Kidney capillary endothelial cell (primary cell): ENCODE data around the gene NOC3L.
A peak's percentile ranks its signal among the peaks of the same experiment; 100 is the strongest.
"Not testable (repeated sequence)": the region's sequence is repeated elsewhere in the genome, so short reads cannot be mapped to it uniquely, and the experiment has no call there.

Experiments used
- DNase-seq: peaks from one replicate; pipeline ENCODE4 v3.0.0-alpha.2; 2018; ENCODE audit warnings: low spot score

Gene NOC3L

DNA sequence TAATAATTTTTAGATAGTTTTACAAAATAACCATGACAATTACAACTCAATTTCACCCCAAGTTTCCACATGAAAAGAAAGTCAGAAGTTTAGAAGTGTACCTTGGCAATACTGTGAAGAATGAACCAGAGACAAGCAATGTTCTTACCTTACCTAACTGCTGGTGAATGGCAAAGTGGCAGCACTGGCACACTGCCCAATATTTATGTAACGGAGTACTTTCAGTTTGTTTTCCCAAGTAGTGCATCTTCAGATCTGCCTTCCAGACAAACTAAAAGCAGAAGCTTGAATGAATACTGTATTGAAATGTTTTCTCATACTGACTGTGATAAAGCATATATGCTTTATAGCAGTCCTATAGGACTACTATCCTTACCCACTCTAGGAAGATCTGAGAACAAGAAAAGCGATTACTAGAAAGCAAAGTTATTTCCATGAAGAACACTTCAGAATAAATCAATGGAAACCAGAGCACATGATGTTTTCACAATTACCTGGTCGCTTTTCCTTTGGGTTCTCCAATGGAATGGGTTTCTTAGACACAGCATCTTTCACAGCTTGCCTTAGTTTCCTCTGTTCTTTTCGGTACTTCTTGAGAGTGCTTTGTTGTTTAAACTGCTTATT lies 1.5 kb downstream of the NOC3L start:
- no peak for DNase-seq

DNA sequence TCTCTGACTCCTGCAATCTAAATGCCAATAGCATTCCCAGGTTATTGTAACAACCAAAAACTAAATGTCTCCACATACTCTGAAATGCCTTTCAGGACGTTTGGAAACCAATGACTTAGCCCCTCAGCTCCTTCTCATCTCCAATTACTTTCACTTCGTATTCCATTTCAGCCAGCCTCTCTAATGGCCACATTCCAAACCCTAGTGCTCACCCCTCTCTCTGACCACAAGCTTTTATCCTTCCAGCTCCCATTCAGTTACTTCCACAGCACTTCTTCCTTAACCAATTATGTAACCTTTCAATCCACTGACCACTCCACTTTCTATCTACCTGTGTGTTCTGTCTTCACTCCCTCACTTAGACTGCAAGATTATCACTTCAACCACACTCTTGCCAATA lies 4.3 kb downstream of the NOC3L start:
- DNase-seq: no peak

DNA sequence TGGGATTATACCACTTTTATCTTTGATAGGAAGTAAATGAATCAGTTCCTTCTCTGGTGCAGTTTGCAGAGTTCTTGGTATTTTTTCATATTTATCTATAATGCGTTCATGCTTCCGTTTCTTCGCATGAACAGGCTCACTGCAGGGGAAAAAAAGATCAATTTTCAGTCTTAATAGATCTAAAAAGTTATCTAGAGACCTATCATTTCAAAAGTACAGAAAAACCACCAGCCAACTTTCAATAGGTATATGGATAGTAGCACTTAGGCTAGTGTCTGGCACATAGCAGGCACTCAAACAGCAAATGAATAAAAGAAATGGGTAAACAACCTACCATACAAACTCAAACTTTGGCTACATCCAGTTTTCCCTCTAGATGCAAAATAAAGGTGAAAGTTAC lies 5.5 kb downstream of the NOC3L start:
- DNase-seq: no peak

DNA sequence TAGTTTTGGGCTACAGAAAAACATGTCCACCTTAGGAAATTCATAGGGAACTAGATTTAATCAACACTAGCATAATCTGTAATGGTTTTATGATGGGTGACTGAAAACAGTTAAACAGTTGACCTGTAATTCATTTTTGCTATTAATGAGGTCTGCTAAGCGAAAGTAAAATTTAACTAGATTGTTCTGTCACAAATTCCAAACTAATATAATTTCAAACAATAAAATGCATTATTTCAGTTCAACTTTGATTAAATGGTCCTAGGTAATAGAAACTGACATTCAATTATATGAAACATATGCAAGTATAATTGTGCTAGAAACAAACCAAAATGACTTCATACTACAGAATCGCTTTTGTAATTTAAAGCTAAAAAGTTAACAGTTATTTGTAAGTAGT lies 6.9 kb downstream of the NOC3L start:
- DNase-seq: no peak

DNA sequence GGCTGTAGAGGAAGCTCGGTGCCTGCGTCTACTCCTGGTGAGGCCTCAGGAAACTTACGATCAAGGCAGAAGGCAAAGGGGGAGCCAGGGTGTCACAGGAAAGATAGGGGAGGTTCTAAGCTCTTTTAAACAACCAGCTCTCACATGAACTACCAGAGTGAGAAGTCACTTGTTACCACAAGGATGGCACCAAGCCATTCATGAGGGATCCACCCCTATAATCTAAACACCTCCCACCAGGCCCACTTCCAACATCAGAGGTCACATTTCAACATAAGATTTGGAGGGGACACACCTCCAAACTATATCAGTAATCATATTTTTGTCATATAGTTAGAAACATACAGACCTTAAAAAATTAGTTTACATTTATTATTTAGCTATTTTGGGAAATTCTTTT lies 9.4 kb downstream of the NOC3L start:
- DNase-seq: no peak

DNA sequence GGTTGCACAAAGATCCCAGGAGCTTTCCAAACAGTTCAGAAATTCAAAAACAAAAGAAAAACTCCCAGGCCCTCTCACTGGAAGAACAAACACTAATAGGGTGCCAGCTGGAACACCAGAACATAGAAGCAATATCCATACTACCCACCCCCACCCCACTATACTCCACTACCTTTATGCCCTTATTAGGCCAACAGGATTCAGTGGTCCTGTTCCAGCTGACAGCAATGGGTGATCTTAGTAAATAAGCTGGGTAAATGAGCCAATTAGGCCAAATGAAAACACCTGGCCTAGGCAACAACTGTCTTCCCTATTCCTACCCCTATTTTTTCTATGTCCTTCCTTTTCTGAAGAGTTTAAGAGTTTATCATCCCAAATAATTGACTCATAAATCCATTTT lies 11.7 kb downstream of the NOC3L start:
- DNase-seq: no peak

DNA sequence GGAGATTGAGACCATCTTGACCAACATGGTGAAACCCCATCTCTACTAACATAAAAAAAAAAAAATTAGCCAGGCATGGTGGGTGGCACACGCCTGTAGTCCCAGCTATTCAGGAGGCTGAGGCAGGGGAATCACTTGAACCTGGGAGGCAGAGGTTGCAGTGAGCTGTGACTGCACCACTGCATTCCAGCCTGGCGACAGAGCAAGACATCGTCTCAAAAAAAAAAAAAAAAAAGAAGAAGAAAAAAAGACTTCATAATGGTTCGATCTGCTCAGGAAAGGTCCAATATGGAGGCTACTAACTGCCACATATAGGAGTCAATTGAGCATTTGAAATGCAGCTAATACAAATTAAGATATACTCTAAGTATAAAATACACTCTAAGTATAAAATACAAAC lies 12.2 kb downstream of the NOC3L start:
- not testable (repeated sequence) for DNase-seq

DNA sequence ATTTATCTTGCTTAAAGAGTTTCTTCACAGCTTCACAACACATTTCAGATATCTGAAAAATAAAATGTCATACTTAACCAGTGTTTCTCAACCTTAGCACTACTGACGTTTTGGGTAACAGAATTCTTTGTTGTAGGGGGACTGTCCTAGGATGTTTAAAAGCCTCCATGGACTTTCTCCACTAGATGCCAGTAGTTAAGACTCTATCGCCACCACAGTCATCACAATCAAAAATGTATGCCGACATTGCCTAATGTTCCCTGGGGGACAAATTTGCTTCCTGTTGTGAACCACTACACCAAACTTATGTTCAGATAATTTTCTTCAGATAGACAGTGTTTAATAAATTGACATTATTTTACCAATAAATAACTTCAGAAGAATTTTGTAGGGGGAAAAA lies 13.4 kb downstream of the NOC3L start:
- DNase-seq: no peak

DNA sequence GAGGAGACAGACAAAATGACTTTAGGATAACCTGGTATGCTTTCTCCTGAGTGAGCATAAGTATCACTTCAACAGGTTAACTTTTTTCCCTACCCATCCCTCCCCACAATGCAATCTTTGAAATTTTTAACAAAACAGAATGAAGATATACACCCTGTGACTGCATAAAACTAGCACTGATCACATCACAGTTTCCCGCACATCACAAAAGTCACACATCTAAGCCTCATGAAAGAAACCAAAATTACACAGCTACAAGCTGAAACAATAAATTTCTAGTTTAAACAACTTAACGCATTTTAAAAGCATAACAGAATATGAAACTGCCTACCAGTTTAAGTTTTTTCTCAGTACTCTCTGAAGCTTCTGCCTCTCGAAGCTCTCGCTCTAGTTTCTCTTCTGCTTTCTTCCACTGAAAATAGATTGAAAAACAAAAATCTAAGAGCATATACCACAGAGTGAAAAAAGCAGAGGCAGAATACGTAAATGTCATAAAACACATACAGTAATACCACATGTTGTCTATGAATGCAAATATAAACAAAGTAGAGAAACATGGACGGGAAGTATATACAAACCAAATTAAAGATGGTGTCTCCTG lies 18.1 kb downstream of the NOC3L start:
- no peak for DNase-seq

DNA sequence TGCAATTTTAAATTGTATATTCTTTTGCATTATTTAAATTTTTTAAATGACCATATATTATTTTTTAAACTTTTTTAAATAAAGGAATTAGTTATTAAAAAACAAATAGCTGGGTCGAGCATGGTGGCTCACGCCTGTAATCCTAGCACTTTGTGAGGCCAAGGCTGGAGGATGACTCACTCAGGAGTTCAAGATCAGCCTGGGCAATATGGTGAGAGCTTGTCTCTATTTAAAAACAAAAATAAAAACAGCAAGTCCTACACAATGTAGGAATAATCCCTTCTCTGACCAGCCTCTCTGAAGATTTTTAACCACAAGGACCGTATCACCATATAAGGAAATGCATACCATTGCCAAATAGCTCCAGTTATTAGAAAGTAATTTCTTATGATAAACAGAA lies 19.6 kb downstream of the NOC3L start:
- no peak for DNase-seq

DNA sequence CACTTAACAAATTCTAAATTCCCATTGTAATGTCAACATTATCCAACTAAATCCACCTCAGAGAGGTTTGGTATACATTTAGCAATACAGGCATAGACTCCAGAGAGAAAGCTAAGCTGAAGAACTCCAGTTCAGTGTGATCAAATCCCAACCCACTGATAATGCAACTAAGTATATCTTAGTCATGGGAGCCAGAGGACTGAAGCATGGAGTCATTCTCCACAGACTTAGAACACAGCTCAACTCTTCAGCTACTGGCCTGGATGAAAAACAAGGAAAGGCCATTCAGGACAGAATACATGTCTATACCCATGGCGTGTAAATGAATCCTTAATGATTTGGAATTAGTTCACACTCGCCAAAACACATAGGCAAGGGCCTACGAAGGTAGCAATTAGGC lies 27.9 kb downstream of the NOC3L start:
- DNase-seq: no peak

DNA sequence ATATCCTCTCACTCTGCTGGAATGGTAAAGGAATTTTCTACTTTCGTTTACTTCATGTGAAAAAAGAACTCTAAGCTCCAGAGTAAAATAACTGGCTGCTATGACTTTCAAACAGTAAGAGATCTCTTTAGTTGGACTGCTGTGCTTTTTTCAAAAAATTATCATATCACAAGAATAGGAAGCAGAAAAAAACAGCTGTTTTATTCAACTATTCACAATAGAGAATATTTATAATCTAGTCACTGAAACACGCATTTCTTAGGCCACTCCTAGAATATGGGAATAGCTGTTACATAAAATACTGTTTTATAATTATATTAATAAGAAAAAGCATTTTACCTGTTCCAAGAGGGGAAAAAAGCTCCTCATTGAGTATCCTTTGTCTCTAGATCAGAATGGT lies 29.7 kb downstream of the NOC3L start:
- DNase-seq: no peak

DNA sequence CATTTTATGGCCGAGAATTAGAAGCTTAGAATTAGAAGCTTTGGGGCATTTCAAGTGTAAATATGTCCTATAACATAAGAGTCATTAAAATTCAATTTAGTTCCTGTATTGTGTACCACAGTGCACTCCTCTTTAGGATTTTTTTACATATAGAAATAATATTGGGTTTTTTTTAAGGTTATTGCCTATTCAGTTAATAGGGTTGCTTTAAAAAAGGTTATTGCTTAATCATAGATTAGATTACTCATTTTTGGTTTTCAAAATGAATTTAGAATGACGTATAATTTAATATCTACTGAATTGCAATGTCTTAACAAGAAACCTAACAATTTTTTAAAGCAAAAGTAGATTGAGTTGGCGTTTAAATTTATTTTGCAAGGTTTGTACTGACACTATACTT lies 34.1 kb downstream of the NOC3L start:
- DNase-seq: no peak

DNA sequence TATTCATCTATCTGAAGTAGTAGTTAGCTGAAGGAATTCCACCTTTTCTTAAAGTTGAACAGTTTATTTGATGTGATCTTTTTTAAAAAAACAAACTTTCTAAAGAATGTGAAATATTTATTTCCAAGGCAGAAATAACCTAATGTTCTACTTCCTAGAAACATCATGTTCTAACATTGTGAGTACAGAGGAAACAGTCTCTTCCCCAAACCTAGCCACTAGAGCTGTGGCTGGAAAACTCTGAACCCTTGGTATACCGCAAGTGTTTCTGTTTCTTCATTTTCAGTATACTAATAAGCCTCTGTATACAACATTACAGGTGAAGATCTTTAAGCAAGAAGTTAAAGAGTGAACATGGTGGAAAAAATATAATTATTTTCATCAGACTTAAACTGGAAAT lies 35.1 kb downstream of the NOC3L start:
- DNase-seq: no peak

DNA sequence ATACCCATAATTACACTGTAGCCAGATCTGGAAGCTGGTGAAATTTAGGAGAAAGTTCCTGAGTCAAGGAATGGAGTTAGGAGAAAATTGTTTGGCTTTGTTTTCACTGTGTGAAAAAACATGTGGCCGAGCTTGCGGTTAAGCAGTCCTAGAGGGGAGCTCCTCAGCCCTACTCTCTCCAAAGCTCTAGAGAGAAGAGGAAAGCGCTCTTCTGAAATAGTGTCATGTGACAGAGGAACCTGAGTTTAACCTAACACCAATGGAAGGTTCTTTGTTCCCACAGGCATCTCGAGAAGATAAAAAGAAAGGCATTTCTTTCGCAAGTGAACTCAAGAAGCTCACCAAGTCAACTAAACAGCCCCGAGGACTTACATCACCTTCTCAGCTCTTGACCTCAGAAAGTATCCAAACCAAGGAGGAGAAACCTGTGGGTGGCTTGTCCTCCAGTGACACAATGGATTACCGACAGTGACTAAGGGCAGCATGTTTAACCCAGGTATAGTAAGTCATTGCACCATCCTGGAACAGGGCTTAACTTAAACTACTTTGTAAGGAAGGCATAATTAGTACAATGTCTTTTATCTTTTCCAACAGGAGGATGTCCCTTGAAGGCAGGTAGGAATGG lies 38.0 kb downstream of the NOC3L start:
- DNase-seq: no peak

DNA sequence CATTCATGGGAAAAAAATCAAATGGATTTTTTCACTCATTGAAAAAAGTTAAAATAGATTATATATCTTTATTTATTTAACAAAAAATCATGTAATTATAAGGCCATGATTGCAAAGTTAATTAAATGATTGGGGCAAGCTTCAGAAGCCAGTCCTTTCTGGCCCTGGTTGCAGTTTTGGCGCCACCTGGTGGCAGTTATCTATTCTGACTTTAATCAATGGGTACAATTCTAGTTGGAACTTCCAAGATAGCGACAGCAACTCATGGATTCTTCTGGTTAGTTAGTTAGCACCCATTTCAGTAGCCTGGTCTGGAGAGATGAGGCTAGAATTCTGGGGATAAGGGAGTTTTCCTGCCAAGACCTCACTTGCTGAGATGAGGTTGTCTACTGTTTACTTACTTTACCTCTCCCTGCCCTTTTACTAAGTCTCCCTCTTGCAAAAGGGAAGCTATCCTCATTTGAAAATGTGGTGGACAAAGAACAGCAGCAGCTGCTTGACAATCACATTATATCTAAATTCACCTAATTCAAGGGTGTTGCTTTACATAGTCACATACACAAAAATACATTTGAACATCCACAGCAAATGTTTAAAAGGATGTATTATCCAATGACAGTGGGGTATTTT lies 42.3 kb downstream of the NOC3L start:
- DNase-seq: peak; percentile 67

DNA sequence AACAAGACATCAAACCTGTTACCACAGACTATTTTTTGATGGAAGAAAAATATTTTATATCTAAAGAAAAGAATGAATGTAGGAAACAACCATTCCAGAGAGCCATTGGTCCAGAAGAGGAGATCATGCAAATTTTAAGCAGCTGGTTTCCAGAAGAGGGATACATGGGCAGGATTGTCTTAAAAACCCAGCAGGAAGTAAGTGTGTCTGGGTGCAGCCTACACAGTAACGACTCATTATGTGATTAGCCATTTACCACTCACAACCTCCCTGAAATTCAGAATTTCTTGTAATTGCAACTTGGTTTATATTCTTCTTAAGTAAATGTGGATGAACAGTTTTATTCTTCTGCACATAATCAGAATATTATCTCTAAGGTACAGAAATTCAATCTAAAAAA lies 46.2 kb downstream of the NOC3L start:
- DNase-seq: no peak

DNA sequence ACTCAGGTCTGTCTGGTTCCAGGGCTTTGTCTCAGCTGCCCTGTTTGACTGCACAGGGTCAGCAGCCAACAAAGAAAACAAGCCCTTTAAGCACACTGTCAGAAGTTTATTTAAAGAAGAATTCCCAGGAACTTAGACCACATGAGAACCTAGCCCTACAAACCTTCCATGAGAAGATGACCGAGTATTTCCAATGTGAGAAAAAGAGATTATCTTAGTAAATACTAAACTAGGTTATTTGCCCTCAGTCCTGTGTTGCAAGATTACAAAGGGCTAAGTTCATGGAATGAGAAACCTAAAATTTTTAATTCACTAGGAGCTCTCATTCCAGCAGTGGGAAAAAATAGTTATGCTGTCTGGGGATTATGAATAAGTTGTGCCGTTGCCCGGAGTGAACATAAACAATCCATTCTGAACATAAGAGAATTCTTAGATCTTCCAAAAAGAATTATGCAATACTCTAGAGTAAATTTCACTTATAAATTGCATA lies 46.7 kb downstream of the NOC3L start:
- DNase-seq: no peak

DNA sequence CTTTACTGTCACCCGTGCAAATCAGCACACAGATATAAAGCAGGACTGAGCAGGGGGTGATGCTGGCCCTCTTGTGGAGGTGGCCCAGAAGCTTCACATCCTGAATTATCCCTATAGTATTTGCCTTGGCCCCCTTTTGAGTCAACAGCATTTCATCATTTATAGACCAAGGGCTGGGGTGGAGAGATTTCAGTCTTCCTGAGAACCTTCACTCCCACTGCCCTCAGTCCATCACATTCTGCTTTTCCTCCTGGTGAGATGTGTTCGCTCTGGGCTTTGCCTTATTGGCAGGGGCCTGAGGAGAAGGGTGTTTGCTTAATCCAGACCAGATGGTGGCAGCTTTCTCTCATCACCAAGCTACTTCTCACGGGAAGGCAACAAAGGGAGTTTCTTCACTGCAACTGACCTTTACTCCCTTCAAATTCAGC lies 47.7 kb downstream of the NOC3L start:
- DNase-seq: no peak

DNA sequence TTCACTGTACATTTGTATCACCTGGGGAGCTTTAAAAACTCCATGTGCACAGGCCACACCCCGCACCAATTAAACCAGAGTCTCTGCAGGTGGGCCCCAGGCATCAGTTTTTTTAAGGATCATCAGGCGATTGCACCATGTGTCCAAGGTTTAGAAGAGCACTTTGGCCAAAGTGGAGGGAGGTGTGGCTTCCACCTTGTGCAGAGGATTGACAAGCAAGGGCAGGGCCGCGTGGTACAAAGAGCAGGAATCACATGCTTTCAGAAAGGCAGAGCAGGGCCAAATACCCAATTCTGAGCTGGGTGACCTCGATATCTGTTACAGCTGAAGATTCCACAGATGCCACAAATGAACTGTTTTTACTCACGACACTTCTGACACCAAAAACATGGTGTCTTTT lies 52.4 kb downstream of the NOC3L start:
- no peak for DNase-seq

DNA sequence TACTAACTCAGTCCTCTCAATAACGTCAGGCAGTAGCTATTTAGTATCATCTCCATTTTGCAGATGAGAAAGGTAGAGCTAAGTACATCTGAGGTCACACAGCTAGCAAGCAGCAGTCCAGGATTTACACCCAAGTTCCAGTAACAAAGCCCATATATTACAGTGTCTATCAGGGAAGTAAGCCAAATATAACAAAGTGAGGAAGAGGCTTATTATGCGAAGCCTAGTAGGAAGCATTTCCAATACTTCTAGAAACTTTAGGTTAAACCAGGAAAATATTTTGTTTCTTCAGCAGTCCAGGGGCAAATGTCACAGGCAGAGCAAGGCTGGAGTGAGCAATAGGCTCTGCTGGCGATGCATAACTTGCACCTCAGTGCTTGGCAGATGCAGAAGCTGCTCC lies 53.9 kb downstream of the NOC3L start:
- no peak for DNase-seq

DNA sequence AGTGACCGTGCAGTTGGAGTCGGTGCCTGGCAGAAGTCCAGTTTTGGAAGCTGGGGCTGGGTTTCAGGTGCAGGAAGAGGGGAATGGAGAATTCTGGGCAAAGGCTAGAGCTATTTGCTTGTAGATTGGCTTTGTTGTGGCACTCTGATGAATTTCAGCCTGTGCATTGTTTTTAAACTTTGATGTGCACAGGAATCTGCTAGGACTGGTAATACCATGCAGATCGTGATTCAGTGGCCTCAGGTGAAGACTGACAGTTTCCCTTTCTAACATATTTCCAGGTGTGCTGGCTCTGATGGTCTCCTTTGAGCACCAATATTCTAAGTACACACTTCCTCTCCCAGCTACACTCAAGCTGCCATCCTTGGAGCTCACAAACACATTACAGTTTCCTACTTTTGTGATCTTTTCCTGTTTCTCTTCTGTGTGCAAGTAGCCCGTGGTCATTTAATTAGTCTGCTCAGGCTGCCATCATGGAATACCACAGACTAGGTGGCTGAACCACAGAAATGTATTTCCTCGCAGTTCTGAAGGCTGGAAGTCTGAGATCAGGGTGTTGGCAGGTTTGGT lies 55.6 kb downstream of the NOC3L start:
- no peak for DNase-seq

DNA sequence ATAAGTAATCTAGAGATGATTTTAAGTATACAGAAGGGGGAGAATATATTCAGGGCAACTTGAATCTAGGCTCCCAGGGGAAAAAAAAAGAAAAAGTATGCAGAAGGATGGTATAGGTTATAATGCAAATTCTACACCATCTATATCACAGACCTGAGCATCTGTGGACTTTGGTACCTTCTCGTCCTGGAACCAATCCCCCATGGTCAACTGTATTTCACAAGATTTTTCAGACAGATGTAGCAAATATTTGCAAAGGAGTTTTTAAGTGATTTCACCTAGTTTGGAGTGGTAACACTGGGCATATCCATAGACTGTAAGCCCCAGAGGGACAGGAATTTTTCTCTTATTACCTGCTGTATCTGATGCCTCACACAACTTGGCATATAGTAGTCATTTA lies 58.8 kb downstream of the NOC3L start:
- DNase-seq: no peak
